ENCODE measurements around the gene CLIC4. TPM values are rescaled to one million over a fixed set of nuclear protein-coding genes. Genes with fewer than 3 reads are reported as not detected.
A peak's percentile ranks its signal among the peaks of the same experiment; 100 is the strongest.

CLIC4 gene
- total and polyA plus RNA-seq, 10 donors = 17.0 to 99.6 (median 71.2) TPM

- TF ChIP-seq POLR2A (IDR thresholded peaks at IDR 0.05) = no peak
- Histone ChIP-seq H3K9me3 (no peaks in the 10 kb centered on the region), H3K36me3 (no peaks in the 10 kb centered on the region), H3K27ac (peak overlapping the region in 7 of 8 donors; percentile 61 to 69 (median 65)), H3K27me3 (replicated peaks in 1 of 7) (no peaks in the 10 kb centered on the region), H3K4me3 (no peak overlapping the region), H3K4me1 (peaks cover 7 to 52% (median 23%) of the 10 kb centered on the region in 6 donors)
- WGBS, 5 donors = 19 to 24% (median 23%) methylated on average over 2 of the region's 2 CpGs
- intact Hi-C loops (cut with DNase I; ENCODE audit: low total_unique reads) = no loop called here
- no peak for DNase-seq
These were observed 24.7 kb downstream of the CLIC4 start for GRCh38 chr1:24769656-24770651.

GRCh38 chr1:24770881-24771280 is 25.6 kb downstream of the CLIC4 start:
- TF ChIP-seq POLR2A (IDR thresholded peaks at IDR 0.05) = no peak
- TF ChIP-seq CTCF (IDR thresholded peaks at IDR 0.05 in 8 of 11, conservative IDR thresholded peaks at IDR 0.05 in 3 of 11) = no peak
- no peak for TF ChIP-seq POLR2AphosphoS5 (IDR thresholded peaks at IDR 0.05)
- no peaks in the 10 kb centered on the region for H3K27me3 ChIP-seq (replicated peaks in 1 of 7)
- H3K4me3 ChIP-seq = no peak overlapping the region
- peak overlapping the region in 7 of 8 donors; percentile 5 to 69 (median 65) for H3K27ac ChIP-seq
- 80 to 86% (median 83%) methylated on average over 5 of the region's 5 CpGs for WGBS, 5 donors
- no peaks in the 10 kb centered on the region for H3K36me3 ChIP-seq
- no peaks in the 10 kb centered on the region for H3K9me3 ChIP-seq
- H3K4me1 ChIP-seq = peaks cover 2 to 49% (median 15%) of the 10 kb centered on the region in 6 donors
- intact Hi-C loops (cut with DNase I; ENCODE audit: low total_unique reads) = no loop called here
- DNase-seq = no peak

- Histone ChIP-seq H3K27ac (peak overlapping the region in 5 of 8 donors; percentile 61 to 69 (median 65)), H3K4me1 (peaks cover 2 to 53% (median 17%) of the 10 kb centered on the region in 6 donors), H3K27me3 (replicated peaks in 1 of 7) (no peaks in the 10 kb centered on the region), H3K9me3 (no peaks in the 10 kb centered on the region), H3K36me3 (no peaks in the 10 kb centered on the region), H3K4me3 (no peak overlapping the region)
- DNase-seq = no peak
- TF ChIP-seq POLR2AphosphoS5 (IDR thresholded peaks at IDR 0.05) = no peak
- no peak for TF ChIP-seq CTCF (IDR thresholded peaks at IDR 0.05 in 8 of 11, conservative IDR thresholded peaks at IDR 0.05 in 3 of 11)
- TF ChIP-seq POLR2A (IDR thresholded peaks at IDR 0.05) = no peak
- intact Hi-C loops (cut with DNase I; ENCODE audit: low total_unique reads) = no loop called here
These were observed 26.3 kb downstream of the CLIC4 start for GRCh38 chr1:24771574-24771973.

GRCh38 chr1:24773618-24774017 is 28.4 kb downstream of the CLIC4 start:
- DNase-seq = no peak
- no peak overlapping the region for H3K4me3 ChIP-seq
- TF ChIP-seq CTCF (IDR thresholded peaks at IDR 0.05 in 8 of 11, conservative IDR thresholded peaks at IDR 0.05 in 3 of 11) = no peak
- no peak for TF ChIP-seq POLR2A (IDR thresholded peaks at IDR 0.05)
- TF ChIP-seq POLR2AphosphoS5 (IDR thresholded peaks at IDR 0.05) = no peak
- H3K9me3 ChIP-seq = no peaks in the 10 kb centered on the region
- intact Hi-C loops (cut with DNase I; ENCODE audit: low total_unique reads) = no loop called here
- peaks cover 2 to 52% (median 17%) of the 10 kb centered on the region in 6 donors for H3K4me1 ChIP-seq
- H3K27me3 ChIP-seq (replicated peaks in 1 of 7) = no peaks in the 10 kb centered on the region
- H3K36me3 ChIP-seq = no peaks in the 10 kb centered on the region
- no peak overlapping the region for H3K27ac ChIP-seq

Data from spleen (tissue), 11 donors.